KG1 (cell line): ENCODE data around the gene SOCS2.
"Not testable (repeated sequence)": the region's sequence is repeated elsewhere in the genome, so short reads cannot be mapped to it uniquely, and the experiment has no call there.

Source experiments
- DNase-seq: peaks from one replicate; lab custom pipeline; 2025; lab: John Stamatoyannopoulos, UW

SOCS2 gene, protein sequence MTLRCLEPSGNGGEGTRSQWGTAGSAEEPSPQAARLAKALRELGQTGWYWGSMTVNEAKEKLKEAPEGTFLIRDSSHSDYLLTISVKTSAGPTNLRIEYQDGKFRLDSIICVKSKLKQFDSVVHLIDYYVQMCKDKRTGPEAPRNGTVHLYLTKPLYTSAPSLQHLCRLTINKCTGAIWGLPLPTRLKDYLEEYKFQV

DNA sequence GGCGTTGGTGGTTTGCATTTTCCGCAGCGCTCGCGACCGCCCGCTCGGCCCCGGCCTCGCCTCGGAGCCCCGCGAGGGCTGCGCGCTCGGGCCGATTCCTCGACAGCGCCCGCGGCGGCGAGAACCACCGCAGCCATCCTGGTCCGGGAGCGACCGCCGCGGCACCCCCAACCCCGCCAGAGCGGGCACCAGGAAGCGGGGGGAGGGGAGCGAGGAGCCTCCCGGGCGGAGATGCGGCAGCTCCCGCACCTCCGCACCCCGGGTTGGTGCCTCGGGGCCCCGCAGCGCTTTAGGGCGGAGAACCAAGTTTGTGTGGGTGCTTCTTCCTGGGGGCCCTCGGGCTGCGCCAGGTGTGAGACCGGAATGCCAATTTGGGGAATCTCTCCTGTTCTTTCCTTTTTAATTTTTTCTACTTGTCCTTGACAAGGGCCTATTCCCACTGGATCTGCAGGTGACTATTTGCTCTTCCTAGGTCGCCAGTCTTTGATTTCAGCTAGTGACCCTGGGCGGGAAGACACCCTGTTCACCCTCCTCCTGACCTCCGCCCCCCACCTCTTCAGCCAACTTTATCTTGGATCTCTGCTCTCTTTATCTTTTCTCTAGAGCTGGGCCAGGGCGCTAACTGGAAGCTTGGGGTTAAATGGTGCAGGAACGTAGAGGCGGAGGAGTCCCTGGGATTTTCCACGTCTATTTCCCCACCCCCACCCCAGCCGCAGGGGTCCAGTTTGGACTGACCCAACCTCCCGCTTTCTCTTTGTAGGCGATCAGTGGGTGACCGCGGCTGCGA lies at the start of gene SOCS2:
Gene SOCS2 (plus strand): TSS at position 751 of the 787 bp plus-strand sequence. CDS start 223 bp downstream, outside the sequence.
- DNase-seq: no peak

GRCh38 chr12:93524386-93525133 lies 47.9 kb upstream of the SOCS2 start:
- DNase-seq: no peak

DNA sequence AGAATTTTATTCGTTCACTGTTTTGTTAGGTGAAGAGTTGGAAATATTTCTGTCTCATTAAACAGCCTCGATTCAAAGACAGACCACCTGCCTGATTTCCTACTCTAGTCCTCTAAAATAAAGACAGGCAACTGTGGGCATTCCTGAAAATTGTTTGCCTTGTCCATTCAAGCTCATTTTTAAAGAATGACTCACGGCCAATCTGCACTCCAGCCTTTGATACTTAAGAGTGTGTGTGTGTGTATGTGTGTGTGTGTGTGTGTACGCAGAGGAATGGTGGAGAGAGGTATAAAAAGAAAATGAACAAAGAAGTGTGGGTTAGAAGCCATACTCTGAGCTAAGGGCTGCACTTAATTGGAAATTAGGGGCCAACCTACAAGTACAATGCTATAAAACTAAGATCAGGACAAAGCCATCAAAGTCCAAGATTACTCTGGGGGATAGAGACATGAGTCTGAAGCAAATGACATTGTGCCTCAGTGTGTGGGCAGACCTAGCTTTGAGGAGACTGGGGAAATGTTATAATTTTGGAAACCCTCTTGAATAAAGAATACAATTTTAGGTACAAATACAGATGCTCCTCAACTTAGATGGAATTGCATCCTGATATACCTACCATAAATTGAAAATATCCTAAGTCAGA lies 45.6 kb upstream of the SOCS2 start:
- no peak for DNase-seq

DNA sequence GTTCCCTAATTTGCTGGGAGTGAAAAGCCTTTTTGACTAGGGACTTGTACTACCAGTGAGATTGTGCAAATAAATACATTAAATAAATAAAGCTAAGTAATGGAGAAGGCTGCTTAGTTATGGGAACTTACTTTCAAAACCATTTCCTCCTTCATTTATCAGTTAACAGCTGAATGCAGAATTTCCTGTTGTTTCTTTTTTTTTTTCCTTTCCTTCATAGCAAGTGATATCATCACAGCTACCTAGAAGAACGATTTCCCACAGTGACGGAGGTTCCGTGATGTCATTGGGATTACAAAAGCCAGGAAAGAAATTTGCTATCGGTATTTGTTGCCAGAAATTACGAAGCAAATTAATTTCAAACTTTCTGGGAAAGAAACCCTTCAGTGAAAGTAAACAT lies 42.1 kb upstream of the SOCS2 start:
- DNase-seq: no peak

DNA sequence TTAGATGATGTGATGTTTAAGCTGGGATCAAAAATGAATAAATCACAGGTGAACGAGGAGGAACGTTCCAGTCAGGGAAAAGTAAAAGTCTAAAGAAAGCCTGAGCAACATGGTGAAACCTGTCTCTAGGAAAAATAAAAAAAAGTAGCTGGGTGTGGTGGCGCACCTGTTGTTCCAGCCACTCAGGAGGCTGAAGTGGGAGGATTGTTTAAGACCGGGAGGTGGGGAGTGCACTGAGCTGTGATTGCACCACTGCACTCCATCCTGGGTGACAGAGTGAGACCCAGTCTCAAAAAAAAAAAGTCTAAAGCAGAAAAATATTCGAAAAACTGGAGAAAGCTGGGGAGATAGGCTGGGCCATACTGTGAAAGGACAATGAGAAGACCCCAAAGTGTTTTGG lies 39.2 kb upstream of the SOCS2 start:
- no peak for DNase-seq

DNA sequence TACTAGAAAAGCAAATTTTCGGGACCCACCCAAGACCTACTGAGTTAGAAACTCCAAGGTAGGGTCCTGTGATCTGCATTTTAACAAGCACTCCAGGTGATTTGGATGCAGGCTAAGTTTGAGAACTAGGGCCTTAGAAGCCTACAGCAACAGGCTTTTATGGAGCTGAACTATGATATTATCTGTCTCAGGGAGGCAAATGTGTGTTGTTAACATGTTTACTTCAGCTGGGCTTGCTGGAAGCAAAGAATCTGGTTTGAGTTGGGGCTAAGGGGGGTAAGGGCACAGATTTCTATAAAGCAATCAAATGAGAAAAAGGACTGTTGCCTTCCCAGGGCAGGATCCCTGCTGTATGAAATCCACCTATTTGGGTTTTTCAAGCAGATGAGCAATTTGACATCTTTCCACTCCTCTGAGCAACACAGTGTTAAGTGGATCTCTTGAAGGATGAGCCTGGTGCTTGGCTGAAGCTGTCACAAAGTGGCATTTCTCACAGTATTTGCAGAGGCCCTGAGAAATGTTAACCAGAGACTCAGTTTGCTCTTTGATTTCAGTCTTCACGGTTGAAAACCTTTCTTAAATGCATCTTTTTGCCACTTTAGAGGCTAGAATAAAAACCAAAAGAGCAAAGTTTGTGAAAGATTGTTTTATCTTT lies 36.2 kb upstream of the SOCS2 start:
- DNase-seq: no peak

GRCh38 chr12:93536766-93537488 lies 35.5 kb upstream of the SOCS2 start:
- no peak for DNase-seq

GRCh38 chr12:93537769-93538168 lies 34.7 kb upstream of the SOCS2 start:
- DNase-seq: no peak

- DNase-seq: no peak
Measured at GRCh38 chr12:93539821-93540220, 32.7 kb upstream of the SOCS2 start.

DNA sequence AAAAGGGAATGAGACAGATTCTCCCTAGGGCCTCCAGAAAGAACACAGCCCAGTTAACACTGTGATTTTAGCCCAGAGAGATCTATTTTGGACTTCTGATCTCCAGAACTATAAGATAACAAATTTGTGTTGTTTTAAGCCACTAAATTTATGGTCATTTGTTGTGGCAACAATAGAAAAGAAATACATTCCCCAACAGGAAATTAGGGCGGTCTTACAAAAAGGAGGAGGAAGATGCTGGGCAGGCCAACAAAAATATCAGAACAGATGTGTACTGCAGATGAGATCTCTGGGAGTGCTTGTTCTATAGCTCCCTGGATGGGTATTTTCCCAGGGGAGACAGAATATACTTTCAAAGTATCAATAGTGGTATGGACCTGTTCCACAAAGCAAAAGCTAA lies 32.0 kb upstream of the SOCS2 start:
- DNase-seq: no peak

DNA sequence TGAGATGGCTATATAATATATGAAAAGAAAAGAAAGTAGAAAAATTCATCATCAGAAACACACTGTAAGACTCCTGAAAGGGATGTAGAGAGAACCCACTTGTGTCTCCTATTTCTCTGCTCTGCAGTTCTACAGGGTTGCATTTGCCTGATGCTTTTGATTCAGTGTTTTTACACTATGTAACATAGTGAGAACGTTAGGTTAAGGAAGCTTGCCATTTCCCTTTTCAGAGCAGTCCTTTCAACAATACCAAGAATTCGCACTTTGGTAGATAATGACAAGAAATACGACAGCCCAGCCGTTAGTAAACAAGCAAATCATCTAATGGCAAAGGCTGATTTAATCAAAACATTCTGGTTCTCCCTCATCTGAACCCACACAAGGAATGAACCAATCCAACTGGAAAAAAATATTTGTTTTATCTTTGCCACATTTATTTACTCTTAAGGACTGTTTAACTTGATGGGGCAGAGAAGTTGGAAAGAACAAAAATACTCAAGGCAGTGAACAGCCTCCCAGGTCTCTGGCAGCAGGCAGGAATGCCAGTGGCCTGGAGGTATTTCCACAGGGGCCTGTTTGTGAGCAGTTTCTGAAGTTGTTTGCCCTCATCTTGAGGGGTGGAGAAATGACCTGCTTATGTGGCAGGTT lies 30.8 kb upstream of the SOCS2 start:
- no peak for DNase-seq

DNA sequence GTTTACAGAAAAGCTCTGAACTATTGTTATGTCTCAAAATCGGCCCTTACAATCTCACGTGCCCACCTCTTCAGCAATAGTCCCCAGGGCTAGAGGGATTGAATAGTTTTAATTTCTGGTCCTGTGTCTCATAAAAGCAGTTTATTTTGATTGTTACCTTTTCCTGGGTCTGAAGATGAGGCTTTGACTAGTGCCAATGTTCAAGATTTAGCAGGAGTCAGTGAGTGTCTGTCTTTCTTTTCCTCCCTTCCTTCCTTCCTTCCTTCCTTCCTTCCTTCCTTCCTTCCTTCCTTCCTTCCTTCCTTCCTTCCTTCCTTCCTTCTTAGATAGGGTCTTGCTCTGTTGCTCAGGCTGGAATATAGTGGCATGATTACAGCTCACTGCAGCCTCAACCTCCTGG lies 24.7 kb upstream of the SOCS2 start:
- no peak for DNase-seq

DNA sequence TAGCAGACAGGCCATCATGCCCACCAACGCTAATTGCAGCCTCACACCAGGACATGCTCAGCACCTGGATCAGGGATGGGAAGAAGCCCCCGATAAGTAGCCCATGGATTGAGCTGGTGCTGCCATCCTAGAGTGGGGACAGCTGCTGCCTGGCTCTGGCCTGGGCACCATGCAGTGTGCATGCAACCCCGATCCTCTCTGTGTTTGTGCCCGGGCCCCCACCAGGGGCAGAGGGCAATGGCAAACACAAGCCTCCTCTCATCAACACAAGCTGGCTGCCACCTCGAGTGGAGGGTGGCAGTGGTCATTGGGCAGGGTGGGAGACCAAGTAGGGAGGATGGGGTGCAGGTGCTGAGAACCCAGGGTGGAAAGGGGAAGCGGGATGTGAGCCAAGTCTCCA lies 23.3 kb upstream of the SOCS2 start:
- no peak for DNase-seq

GRCh38 chr12:93550748-93551611 lies 21.5 kb upstream of the SOCS2 start:
- DNase-seq: no peak

- DNase-seq: no peak
Measured at GRCh38 chr12:93552427-93552826, 20.0 kb upstream of the SOCS2 start.

GRCh38 chr12:93557879-93558278 lies 14.6 kb upstream of the SOCS2 start:
- DNase-seq: not testable (repeated sequence)

DNA sequence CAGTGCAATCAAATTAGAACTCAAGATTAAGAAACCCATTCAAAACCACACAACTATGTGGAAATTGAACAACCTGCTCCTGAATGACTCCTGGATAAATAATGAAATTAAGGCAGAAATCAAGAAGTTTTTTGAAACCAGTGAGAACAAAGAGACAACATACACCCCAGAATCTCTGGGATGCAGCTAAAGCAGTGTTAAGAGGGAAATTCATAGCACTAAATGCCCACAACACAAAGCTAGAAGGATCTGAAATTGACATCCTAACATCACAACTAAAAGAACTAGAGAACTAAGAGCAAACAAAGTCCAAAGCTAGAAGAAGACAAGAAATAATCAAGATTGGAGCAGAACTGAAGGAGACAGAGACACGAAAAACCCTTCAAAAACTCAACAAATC lies 13.8 kb upstream of the SOCS2 start:
- not testable (repeated sequence) for DNase-seq

- no peak for DNase-seq
Measured at GRCh38 chr12:93563807-93564538, 8.5 kb upstream of the SOCS2 start.

DNA sequence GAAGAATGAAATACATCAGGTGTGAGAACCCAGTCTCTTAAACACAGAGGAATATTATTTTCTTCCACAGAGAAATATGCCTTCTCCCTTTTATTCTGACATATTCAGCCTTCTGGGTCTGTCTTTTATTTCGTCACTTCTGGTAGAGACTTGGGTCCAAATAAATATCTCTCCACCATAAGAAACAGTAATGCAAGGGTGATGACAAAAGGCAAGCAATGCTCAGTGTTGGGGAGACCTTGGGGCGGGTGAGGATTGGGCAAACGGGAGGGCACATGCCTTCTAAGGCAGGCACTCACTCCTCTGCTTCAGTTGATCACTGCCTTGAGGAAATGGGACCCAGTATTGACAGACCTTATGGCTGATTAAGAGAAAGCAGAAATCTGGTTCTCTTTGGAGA lies 6.7 kb upstream of the SOCS2 start:
- DNase-seq: no peak
